ENCODE results near the gene ANXA2.
"Not testable (repeated sequence)": the region's sequence is repeated elsewhere in the genome, so short reads cannot be mapped to it uniquely, and the experiment has no call there.

ANXA2 gene

GRCh38 chr15:60423537-60423936 is 25.8 kb upstream of the ANXA2 start:
- Histone ChIP-seq H3K4me1 (ENCODE audit: control insufficient read depth in 2 of 2, insufficient read depth in 2 of 2, low read length in 2 of 2) (peaks cover 0 to 5% of the 10 kb centered on the region in 2 donors), H3K27me3 (ENCODE audit: control insufficient read depth in 2 of 2, insufficient read depth in 2 of 2, low read length in 2 of 2) (no peaks in the 10 kb centered on the region), H3K27ac (ENCODE audit: low read depth in 2 of 2, low read length in 2 of 2) (no peak overlapping the region), H3K4me3 (ENCODE audit: low read length in 2 of 2) (no peak overlapping the region), H3K9ac (ENCODE audit: low read depth in 1 of 2, low read length in 2 of 2) (no peak overlapping the region), H3K9me3 (ENCODE audit: control insufficient read depth in 2 of 2, low read length in 2 of 2) (no peaks in the 10 kb centered on the region), H3K36me3 (ENCODE audit: control insufficient read depth in 2 of 2, insufficient read depth in 2 of 2, low read length in 2 of 2) (peaks cover 4 to 7% of the 10 kb centered on the region in 2 donors)

DNA sequence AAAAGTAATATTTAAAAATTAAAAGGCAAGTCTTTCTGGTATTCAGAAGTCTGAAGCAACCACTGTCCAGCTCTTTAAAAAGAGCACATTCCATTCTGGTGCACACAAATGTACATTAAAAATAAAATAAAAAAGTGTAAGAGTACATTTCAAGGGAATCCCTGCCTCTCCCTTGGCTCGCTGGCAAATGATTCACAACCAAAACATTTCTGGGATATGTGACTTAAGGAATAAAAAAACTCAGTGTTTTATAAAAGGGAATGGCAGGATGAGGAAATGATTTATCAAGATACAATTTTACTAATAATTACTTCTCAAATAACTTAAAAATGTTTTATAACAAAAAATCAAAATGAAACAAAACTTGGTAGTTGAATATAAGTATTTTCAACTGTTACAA is 23.8 kb upstream of the ANXA2 start:
- Histone ChIP-seq H3K4me1 (ENCODE audit: control insufficient read depth in 2 of 2, insufficient read depth in 2 of 2, low read length in 2 of 2) (peaks cover 0 to 5% of the 10 kb centered on the region in 2 donors), H3K27ac (ENCODE audit: low read depth in 2 of 2, low read length in 2 of 2) (no peak overlapping the region), H3K4me3 (ENCODE audit: low read length in 2 of 2) (no peak overlapping the region), H3K9me3 (ENCODE audit: control insufficient read depth in 2 of 2, low read length in 2 of 2) (no peaks in the 10 kb centered on the region), H3K27me3 (ENCODE audit: control insufficient read depth in 2 of 2, insufficient read depth in 2 of 2, low read length in 2 of 2) (no peaks in the 10 kb centered on the region), H3K9ac (ENCODE audit: low read depth in 1 of 2, low read length in 2 of 2) (no peak overlapping the region), H3K36me3 (ENCODE audit: control insufficient read depth in 2 of 2, insufficient read depth in 2 of 2, low read length in 2 of 2) (peaks cover 0 to 7% of the 10 kb centered on the region in 2 donors)

- H3K27me3 ChIP-seq (ENCODE audit: control insufficient read depth in 2 of 2, insufficient read depth in 2 of 2, low read length in 2 of 2) = no peaks in the 10 kb centered on the region
- no peak overlapping the region for H3K4me3 ChIP-seq (ENCODE audit: low read length in 2 of 2)
- H3K27ac ChIP-seq (ENCODE audit: low read depth in 2 of 2, low read length in 2 of 2) = no peak overlapping the region
Observed at GRCh38 chr15:60420203-60420716, 22.5 kb upstream of the ANXA2 start.

GRCh38 chr15:60419753-60420152 is 22.0 kb upstream of the ANXA2 start:
- H3K27ac ChIP-seq (ENCODE audit: low read depth in 2 of 2, low read length in 2 of 2) = no peak overlapping the region
- H3K4me1 ChIP-seq (ENCODE audit: control insufficient read depth in 2 of 2, insufficient read depth in 2 of 2, low read length in 2 of 2) = no peaks in the 10 kb centered on the region
- H3K36me3 ChIP-seq (ENCODE audit: control insufficient read depth in 2 of 2, insufficient read depth in 2 of 2, low read length in 2 of 2) = peaks cover 0 to 4% of the 10 kb centered on the region in 2 donors
- H3K9ac ChIP-seq (ENCODE audit: low read depth in 1 of 2, low read length in 2 of 2) = no peak overlapping the region
- H3K4me3 ChIP-seq (ENCODE audit: low read length in 2 of 2) = no peak overlapping the region
- H3K9me3 ChIP-seq (ENCODE audit: control insufficient read depth in 2 of 2, low read length in 2 of 2) = no peaks in the 10 kb centered on the region
- no peaks in the 10 kb centered on the region for H3K27me3 ChIP-seq (ENCODE audit: control insufficient read depth in 2 of 2, insufficient read depth in 2 of 2, low read length in 2 of 2)

More at GRCh38 chr15:60420203-60420716, 22.5 kb upstream of the ANXA2 start:
- H3K9ac ChIP-seq (ENCODE audit: low read depth in 1 of 2, low read length in 2 of 2) = no peak overlapping the region
- H3K36me3 ChIP-seq (ENCODE audit: control insufficient read depth in 2 of 2, insufficient read depth in 2 of 2, low read length in 2 of 2) = peaks cover 0 to 4% of the 10 kb centered on the region in 2 donors
- H3K9me3 ChIP-seq (ENCODE audit: control insufficient read depth in 2 of 2, low read length in 2 of 2) = no peaks in the 10 kb centered on the region
- H3K4me1 ChIP-seq (ENCODE audit: control insufficient read depth in 2 of 2, insufficient read depth in 2 of 2, low read length in 2 of 2) = no peaks in the 10 kb centered on the region

DNA sequence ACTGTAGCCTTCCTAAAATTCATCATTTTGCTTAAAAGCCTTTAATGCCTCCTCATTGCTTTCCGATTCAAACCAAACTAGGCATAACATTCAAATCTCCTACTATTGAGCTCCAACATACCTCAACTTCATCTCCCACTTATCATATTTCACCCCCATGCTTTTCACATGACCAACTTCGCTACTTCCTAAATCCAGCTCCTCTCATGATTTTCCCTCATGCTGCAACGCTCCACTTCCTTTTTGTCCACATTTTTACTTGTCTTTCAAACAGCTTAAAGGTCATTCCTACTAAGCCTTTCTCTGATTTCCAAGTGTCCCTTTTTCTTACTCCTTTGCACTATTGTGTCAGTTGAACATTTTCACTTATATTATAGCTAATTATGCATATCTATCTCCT is 20.3 kb upstream of the ANXA2 start:
- Histone ChIP-seq H3K4me3 (ENCODE audit: low read length in 2 of 2) (no peak overlapping the region), H3K4me1 (ENCODE audit: control insufficient read depth in 2 of 2, insufficient read depth in 2 of 2, low read length in 2 of 2) (no peaks in the 10 kb centered on the region), H3K27me3 (ENCODE audit: control insufficient read depth in 2 of 2, insufficient read depth in 2 of 2, low read length in 2 of 2) (no peaks in the 10 kb centered on the region), H3K9ac (ENCODE audit: low read depth in 1 of 2, low read length in 2 of 2) (no peak overlapping the region), H3K36me3 (ENCODE audit: control insufficient read depth in 2 of 2, insufficient read depth in 2 of 2, low read length in 2 of 2) (peaks cover 0 to 4% of the 10 kb centered on the region in 2 donors), H3K27ac (ENCODE audit: low read depth in 2 of 2, low read length in 2 of 2) (no peak overlapping the region), H3K9me3 (ENCODE audit: control insufficient read depth in 2 of 2, low read length in 2 of 2) (no peaks in the 10 kb centered on the region)

DNA sequence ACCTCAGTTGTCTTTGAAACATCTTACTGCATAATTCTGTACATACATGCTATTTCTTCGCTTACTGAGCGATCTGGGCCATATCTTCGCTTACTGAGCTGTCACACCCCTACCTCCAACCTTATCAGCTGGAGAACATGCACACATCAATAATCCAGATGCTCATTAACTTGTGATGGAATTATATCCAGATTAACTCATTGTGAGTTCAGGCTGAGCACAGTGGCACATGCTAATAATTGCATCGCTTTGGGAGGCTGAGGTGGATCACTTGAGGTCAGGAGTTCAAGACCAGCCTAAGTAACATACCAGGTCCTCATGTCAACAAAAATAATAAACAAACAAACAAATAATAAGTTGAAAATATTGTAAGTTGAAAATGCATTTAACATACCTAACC is 19.3 kb upstream of the ANXA2 start:
- Histone ChIP-seq H3K4me1 (ENCODE audit: control insufficient read depth in 2 of 2, insufficient read depth in 2 of 2, low read length in 2 of 2) (no peaks in the 10 kb centered on the region), H3K4me3 (ENCODE audit: low read length in 2 of 2) (no peak overlapping the region), H3K27ac (ENCODE audit: low read depth in 2 of 2, low read length in 2 of 2) (no peak overlapping the region), H3K27me3 (ENCODE audit: control insufficient read depth in 2 of 2, insufficient read depth in 2 of 2, low read length in 2 of 2) (no peaks in the 10 kb centered on the region), H3K9me3 (ENCODE audit: control insufficient read depth in 2 of 2, low read length in 2 of 2) (no peaks in the 10 kb centered on the region), H3K36me3 (ENCODE audit: control insufficient read depth in 2 of 2, insufficient read depth in 2 of 2, low read length in 2 of 2) (peaks cover 0 to under 1% of the 10 kb centered on the region in 2 donors), H3K9ac (ENCODE audit: low read depth in 1 of 2, low read length in 2 of 2) (no peak overlapping the region)

DNA sequence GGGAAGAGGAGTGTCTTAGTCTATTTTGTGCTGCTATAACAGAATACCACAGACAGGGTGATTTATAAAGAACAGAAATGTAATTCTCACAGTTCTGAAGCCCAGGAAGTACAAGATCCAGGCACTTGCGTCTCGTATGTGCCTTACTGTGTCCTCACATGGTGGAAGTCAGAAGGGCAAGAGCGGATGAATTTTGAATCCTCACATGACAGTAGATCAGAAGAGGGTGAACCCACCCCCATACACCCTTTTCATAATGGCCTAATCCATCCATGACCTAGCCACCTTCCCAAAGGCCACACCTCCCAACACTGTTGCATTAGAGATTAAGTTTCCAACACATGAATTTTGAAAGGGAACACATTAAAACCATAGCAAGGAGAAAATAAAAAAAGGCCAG is 18.7 kb upstream of the ANXA2 start:
- Histone ChIP-seq H3K27me3 (ENCODE audit: control insufficient read depth in 2 of 2, insufficient read depth in 2 of 2, low read length in 2 of 2) (no peaks in the 10 kb centered on the region), H3K27ac (ENCODE audit: low read depth in 2 of 2, low read length in 2 of 2) (no peak overlapping the region), H3K36me3 (ENCODE audit: control insufficient read depth in 2 of 2, insufficient read depth in 2 of 2, low read length in 2 of 2) (no peaks in the 10 kb centered on the region), H3K9me3 (ENCODE audit: control insufficient read depth in 2 of 2, low read length in 2 of 2) (no peaks in the 10 kb centered on the region), H3K4me3 (ENCODE audit: low read length in 2 of 2) (no peak overlapping the region), H3K4me1 (ENCODE audit: control insufficient read depth in 2 of 2, insufficient read depth in 2 of 2, low read length in 2 of 2) (no peaks in the 10 kb centered on the region), H3K9ac (ENCODE audit: low read depth in 1 of 2, low read length in 2 of 2) (no peak overlapping the region)

DNA sequence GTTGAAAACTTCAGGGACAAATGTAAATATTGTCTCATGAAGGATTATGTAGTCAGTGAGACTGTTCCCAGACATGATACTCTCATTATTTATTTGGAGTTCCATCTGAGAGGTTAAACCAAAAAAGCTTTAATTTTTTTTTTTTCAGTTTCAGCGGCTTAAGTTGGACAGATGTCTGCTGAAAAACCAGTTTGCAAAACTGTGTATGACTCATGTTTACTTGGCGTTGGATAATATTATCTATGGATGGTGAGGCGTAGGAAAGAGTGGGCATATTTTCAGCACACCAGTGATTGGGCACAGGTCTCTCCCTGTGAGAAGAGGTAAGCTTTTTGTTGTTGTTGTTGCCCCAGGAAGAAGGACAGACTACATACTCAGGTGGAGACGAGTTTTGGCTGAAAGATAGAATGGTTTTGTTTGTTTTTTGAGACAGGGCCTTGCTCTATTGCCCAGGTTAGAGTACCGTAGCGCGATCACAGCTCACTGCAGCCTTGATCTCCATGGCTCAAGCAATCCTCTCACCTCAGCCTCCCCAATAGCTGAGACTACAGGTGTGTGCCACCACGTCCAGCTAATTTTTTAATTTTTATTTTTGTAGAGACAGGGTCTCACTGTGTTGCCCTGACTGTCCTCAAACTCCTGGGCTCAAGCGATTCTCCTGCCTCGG is 16.4 kb upstream of the ANXA2 start:
- Histone ChIP-seq H3K27me3 (ENCODE audit: control insufficient read depth in 2 of 2, insufficient read depth in 2 of 2, low read length in 2 of 2) (no peaks in the 10 kb centered on the region), H3K9ac (ENCODE audit: low read depth in 1 of 2, low read length in 2 of 2) (no peak overlapping the region), H3K27ac (ENCODE audit: low read depth in 2 of 2, low read length in 2 of 2) (no peak overlapping the region), H3K36me3 (ENCODE audit: control insufficient read depth in 2 of 2, insufficient read depth in 2 of 2, low read length in 2 of 2) (no peaks in the 10 kb centered on the region), H3K4me3 (ENCODE audit: low read length in 2 of 2) (no peak overlapping the region), H3K9me3 (ENCODE audit: control insufficient read depth in 2 of 2, low read length in 2 of 2) (no peaks in the 10 kb centered on the region), H3K4me1 (ENCODE audit: control insufficient read depth in 2 of 2, insufficient read depth in 2 of 2, low read length in 2 of 2) (peaks cover 0 to under 1% of the 10 kb centered on the region in 2 donors)

DNA sequence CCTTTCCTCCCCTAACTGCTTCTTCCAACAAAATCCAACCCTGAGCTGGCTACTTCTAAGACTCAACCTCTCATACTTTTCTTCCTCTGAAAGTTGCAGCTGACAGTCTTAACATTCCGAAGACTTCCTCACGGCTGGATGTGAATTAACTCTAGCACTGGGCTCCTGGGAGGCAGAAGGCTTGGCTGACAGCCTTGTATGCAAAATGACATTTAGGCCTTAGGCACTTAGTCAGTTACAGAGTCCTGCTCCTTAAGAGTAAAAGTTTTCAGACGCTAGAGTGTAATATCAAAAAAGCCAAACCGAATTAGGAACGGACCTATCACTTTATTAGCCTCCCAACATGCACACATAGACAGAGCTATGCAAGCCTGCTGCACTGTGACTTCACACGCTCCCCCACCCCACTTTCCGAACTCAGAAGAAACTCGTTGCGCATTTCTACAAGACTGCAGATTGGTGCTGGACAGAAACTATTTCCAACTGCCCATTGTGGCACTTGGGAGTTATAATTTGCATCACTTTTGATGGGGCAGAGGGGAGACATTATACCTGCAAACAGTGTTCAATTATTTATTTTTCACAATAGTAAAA is 15.5 kb upstream of the ANXA2 start:
- Histone ChIP-seq H3K27ac (ENCODE audit: low read depth in 2 of 2, low read length in 2 of 2) (no peak overlapping the region), H3K4me1 (ENCODE audit: control insufficient read depth in 2 of 2, insufficient read depth in 2 of 2, low read length in 2 of 2) (peaks cover 0 to 7% of the 10 kb centered on the region in 2 donors)

DNA sequence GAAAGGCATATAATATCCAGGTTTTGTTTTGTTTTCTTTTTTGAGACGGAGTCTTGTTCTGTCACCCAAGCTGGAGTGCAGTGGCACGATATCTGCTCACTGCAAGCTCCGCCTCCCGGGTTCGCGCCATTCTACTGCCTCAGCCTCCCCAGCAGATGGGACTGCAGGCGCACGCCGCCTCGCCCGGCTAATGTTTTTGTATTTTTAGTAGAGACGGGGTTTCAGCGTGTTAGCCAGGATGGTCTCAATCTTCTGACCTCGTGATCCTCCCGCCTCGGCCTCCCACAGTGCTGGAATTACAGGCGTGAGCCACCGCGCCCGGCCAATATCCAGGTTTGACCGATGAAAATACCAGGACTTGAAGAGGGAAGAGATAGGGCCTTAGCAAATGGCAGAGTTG is 15.0 kb upstream of the ANXA2 start:
- peaks cover 0 to 12% of the 10 kb centered on the region in 2 donors for H3K4me1 ChIP-seq (ENCODE audit: control insufficient read depth in 2 of 2, insufficient read depth in 2 of 2, low read length in 2 of 2)
- H3K27me3 ChIP-seq (ENCODE audit: control insufficient read depth in 2 of 2, insufficient read depth in 2 of 2, low read length in 2 of 2); H3K36me3 ChIP-seq (ENCODE audit: control insufficient read depth in 2 of 2, insufficient read depth in 2 of 2, low read length in 2 of 2); H3K27ac ChIP-seq (ENCODE audit: low read depth in 2 of 2, low read length in 2 of 2); H3K9ac ChIP-seq (ENCODE audit: low read depth in 1 of 2, low read length in 2 of 2); H3K9me3 ChIP-seq (ENCODE audit: control insufficient read depth in 2 of 2, low read length in 2 of 2); H3K4me3 ChIP-seq (ENCODE audit: low read length in 2 of 2): not testable (repeated sequence)

More for the DNA sequence above, 15.5 kb upstream of the ANXA2 start:
- no peaks in the 10 kb centered on the region for H3K36me3 ChIP-seq (ENCODE audit: control insufficient read depth in 2 of 2, insufficient read depth in 2 of 2, low read length in 2 of 2)
- H3K9ac ChIP-seq (ENCODE audit: low read depth in 1 of 2, low read length in 2 of 2) = no peak overlapping the region
- no peak overlapping the region for H3K4me3 ChIP-seq (ENCODE audit: low read length in 2 of 2)
- H3K27me3 ChIP-seq (ENCODE audit: control insufficient read depth in 2 of 2, insufficient read depth in 2 of 2, low read length in 2 of 2) = no peaks in the 10 kb centered on the region
- no peaks in the 10 kb centered on the region for H3K9me3 ChIP-seq (ENCODE audit: control insufficient read depth in 2 of 2, low read length in 2 of 2)

Data from mucosa of rectum (tissue), 2 donors.